ENCODE measurements around the gene ANKRD24. TPM values are rescaled to one million over a fixed set of nuclear protein-coding genes. Genes with fewer than 3 reads are reported as not detected.

The ANKRD24 gene
- total and polyA plus RNA-seq, 2 of the 13 experiments (the other 11 are each of a cell fraction or from before 2014, with no cell fraction given) = 0.13 to 0.24 TPM

DNA sequence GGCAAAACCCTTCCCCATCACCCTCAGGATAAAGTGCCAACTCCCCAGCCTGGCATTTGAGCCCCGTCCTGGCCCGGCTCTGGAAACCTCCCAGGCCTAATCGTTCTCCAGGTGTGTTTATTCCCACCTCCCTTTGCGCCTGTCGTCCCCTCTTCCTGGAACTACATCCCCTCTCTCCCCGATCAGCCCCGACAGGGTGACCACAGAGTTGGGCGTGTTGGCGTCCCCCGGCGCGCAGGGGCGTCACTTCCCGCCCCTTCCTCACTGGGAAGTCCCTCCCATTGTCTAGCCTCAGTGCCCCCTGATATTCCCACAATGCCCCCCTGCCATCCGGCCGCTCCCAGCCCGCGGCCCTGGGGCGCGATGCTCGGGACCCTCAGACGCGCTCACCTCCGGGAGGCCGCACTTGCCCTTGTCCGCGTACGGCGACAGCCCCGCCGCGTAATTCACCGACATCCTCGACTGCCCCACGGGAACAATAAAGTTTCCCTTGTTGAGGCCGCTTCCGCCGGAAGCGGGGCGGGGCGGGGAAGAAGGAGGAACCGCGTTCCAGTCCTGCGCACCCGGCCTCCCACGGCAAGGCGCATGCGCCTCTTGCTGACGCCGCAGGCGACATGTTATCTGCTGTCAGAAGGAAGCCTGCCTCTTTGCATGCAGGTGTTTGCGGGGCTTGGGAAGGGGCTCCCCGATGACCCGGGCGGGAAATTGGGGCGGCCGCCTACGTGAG, at the start of gene ANKRD24, which contains the start of gene SIRT6 (continued):
- TF ChIP-seq FOXA3 (CRISPR knock-in tag; IDR thresholded peaks at IDR 0.05) (peak; percentile 75), NRL (CRISPR knock-in tag; IDR thresholded peaks at IDR 0.05; ENCODE audit: borderline replicate concordance) (no peak), ZNF160 (CRISPR knock-in tag; IDR thresholded peaks at IDR 0.05) (peak; percentile 78; the same call in 1 of the 2 replicates), PRMT3 (CRISPR knock-in tag; IDR thresholded peaks at IDR 0.05; ENCODE audit: borderline replicate concordance, low read depth) (0 out of 2 replicates have a peak, but pooled peaks have one; percentile 48), KLF15 (CRISPR knock-in tag; IDR thresholded peaks at IDR 0.05; ENCODE audit: borderline replicate concordance) (no peak), ELF3 (CRISPR knock-in tag; IDR thresholded peaks at IDR 0.05) (peak; percentile 90), HIVEP1 (CRISPR knock-in tag; IDR thresholded peaks at IDR 0.05) (peak; percentile 87), PHF21A (CRISPR knock-in tag; IDR thresholded peaks at IDR 0.05) (peak; percentile 92), ZNF605 (CRISPR knock-in tag; IDR thresholded peaks at IDR 0.05) (peak; percentile 89), DMAP1 (CRISPR knock-in tag; IDR thresholded peaks at IDR 0.05) (peak; percentile 87), ZSCAN21 (CRISPR knock-in tag; IDR thresholded peaks at IDR 0.05; ENCODE audit: borderline replicate concordance) (peak; percentile 41; the same call in 1 of the 2 replicates), ZNF510 (CRISPR knock-in tag; IDR thresholded peaks at IDR 0.05; ENCODE audit: low read depth) (0 out of 2 replicates have a peak, but pooled peaks have one; percentile 8), ZNF350 (CRISPR knock-in tag; IDR thresholded peaks at IDR 0.05; ENCODE audit: borderline replicate concordance, low read depth) (peak; percentile 93; the same call in 1 of the 2 replicates), ZNF687 (CRISPR knock-in tag; IDR thresholded peaks at IDR 0.05) (peak; percentile 88), ZKSCAN1 (IDR thresholded peaks at IDR 0.05; ENCODE audit: low read length) (peak; percentile 85; the same call in 1 of the 2 replicates), RBFOX2 (IDR thresholded peaks at IDR 0.05; ENCODE audit: low read depth, low read length) (peak; percentile 88), ZNF496 (CRISPR knock-in tag; IDR thresholded peaks at IDR 0.05; ENCODE audit: insufficient replicate concordance) (no peak)
- TF ChIP-seq, protein P1, sequence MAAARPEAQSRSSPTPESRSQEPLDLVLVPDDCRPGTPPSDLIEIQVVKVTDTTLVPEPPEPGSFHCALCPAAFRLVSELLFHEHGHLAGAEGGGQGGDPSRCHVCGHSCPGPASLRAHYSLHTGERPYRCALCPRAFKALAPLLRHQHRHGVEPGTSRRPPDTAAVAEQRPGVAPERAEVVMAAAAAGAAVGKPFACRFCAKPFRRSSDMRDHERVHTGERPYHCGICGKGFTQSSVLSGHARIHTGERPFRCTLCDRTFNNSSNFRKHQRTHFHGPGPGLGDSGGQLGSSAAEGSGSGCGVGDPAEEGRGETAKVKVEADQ (CRISPR knock-in tag; IDR thresholded peaks at IDR 0.05; ENCODE audit: borderline replicate concordance) = no peak
- TF ChIP-seq, protein P2, sequence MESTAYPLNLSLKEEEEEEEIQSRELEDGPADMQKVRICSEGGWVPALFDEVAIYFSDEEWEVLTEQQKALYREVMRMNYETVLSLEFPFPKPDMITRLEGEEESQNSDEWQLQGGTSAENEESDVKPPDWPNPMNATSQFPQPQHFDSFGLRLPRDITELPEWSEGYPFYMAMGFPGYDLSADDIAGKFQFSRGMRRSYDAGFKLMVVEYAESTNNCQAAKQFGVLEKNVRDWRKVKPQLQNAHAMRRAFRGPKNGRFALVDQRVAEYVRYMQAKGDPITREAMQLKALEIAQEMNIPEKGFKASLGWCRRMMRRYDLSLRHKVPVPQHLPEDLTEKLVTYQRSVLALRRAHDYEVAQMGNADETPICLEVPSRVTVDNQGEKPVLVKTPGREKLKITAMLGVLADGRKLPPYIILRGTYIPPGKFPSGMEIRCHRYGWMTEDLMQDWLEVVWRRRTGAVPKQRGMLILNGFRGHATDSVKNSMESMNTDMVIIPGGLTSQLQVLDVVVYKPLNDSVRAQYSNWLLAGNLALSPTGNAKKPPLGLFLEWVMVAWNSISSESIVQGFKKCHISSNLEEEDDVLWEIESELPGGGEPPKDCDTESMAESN (CRISPR knock-in tag; conservative IDR thresholded peaks at IDR 0.05) = peak; percentile 63; the same call in 1 of the 2 replicates
- TF ChIP-seq, protein P3, sequence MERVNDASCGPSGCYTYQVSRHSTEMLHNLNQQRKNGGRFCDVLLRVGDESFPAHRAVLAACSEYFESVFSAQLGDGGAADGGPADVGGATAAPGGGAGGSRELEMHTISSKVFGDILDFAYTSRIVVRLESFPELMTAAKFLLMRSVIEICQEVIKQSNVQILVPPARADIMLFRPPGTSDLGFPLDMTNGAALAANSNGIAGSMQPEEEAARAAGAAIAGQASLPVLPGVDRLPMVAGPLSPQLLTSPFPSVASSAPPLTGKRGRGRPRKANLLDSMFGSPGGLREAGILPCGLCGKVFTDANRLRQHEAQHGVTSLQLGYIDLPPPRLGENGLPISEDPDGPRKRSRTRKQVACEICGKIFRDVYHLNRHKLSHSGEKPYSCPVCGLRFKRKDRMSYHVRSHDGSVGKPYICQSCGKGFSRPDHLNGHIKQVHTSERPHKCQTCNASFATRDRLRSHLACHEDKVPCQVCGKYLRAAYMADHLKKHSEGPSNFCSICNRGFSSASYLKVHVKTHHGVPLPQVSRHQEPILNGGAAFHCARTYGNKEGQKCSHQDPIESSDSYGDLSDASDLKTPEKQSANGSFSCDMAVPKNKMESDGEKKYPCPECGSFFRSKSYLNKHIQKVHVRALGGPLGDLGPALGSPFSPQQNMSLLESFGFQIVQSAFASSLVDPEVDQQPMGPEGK (CRISPR knock-in tag; IDR thresholded peaks at IDR 0.05) = peak; percentile 90
